COLO829 (cell line): ENCODE data around the gene CCL8.
A peak's percentile ranks its signal among the peaks of the same experiment; 100 is the strongest.
"Not testable (repeated sequence)": the region's sequence is repeated elsewhere in the genome, so short reads cannot be mapped to it uniquely, and the experiment has no call there.

Source experiments
- DNase-seq: peaks from one replicate; pipeline ENCODE4 v3.0.0; 2012; ENCODE audit warnings: low spot score

CCL8 gene

DNA sequence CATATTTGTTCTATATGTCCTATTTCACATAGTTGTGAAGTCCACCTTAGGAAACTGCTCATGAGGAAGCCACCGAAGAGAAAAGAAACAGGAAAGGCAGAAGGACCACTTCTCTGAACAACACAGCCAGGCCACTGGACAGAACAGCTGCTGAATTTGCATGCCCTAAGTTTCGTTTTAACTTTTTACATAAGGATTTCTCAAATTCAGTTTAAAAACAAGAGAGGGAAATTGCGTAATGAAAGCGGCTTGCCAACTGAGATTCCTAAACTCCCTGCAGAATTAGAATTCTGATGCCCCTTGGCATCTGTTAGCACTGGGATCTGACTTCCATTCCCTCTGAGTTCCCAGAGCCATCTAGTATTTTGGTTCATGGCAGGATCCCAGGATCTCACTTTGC lies 5.0 kb upstream of the CCL8 start:
- no peak for DNase-seq

GRCh38 chr17:34318474-34318873 lies 761 bp upstream of the CCL8 start:
- DNase-seq: no peak

GRCh38 chr17:34321964-34322363 lies 2.7 kb downstream of the CCL8 start:
- no peak for DNase-seq

DNA sequence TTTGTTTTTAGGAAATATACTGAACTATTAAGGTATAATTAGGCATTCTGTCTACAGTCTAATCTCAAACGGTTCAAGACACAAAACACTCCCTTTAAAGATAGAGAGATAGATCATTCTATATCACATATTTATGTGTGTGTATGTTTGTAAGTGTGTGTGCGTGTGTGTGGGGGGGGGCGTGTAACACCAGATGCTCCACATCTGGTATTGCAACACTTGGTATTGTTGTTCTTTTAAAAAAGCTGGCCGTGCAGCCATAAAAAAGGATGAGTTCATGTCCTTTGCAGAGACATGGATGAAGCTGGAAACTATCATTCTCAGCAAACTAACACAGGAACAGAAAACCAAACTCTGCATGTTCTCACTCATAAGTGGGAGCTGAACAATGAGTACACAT lies 8.3 kb downstream of the CCL8 start:
- DNase-seq: not testable (repeated sequence)

DNA sequence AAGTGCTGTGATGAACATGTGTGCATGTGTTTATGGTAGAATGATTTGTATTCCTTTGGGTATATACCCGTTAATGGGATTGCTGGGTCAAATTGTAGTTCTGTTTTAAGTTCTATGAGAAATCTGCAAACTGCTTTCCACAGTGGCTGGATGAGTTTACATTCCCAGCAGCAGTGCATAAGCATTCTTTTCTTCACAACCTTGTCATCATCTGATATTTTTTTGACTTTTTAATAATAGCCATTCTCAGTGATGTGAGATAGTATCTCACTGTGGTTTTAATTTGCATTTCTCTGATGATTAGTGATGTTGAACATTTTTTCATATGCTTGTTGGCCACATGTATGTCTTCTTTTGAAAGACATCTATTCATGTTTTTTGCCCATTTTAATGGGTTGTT lies 18.5 kb downstream of the CCL8 start:
- no peak for DNase-seq

DNA sequence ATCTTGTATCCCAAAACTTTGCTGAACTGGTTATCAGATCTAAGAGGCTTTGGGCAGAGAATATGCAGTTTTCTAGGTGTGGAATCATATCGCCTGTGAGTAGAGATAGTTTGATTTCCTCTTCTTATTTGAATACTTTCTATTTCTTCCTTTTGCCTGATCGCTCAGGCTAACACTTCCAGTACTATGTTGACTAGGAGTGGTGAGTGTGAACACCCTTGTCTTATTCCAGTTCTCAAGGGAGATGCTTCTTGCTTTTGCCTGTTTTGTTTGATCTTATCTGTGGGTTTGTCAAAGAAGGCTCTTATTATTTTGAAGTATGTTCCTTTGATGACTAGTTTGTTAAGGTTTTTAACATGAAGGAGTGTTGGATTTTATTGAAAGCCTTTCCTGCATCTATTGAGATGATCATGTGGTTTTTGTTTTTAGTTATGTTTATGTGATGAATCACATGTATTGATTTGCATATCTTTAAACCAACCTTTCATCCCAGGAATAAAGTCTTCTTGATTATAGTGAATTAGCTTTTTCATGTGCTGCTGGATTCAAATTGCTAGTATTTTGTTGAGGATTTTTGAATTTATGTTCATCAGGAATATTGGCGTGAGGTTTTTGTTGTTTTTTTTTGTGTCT lies 20.0 kb downstream of the CCL8 start:
- DNase-seq: no peak

DNA sequence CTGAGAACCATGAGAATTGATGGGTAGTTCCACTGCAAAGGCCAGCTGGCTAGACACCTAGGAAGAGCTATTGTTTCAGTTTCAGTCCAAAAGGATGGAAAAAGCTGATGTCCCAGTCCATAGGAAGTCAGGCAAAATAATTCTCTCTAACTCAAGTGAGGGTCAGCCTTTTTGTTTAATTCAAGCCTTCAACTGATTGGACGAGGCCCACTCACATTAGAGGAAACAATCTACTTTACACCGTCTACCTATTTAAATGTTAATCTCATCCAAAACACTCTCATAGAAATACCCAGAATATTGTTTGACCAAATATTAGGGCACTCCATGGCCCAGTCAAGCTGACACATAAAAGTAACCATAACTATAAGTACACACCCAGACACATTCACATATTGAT lies 22.7 kb downstream of the CCL8 start:
- DNase-seq: no peak

DNA sequence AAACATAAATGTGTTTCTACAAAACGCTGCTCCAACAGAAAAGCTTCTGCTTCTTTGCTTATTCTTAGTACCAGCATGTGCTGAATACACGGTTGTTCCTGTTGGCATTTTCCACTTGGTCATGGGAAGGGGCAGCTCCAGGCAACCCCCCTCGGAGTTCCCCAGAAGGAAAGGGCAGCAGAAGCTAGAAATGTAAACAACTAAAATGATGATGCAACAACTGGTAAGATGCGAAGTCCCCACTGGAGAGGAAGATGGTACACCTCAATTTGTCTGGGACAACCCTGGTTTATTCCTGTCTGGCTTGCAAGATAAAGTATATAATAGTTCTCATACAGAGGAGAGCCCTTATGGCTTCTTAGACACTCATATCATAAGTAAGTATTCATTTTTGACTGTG lies 27.8 kb downstream of the CCL8 start:
- DNase-seq: no peak

- no peak for DNase-seq
Observed at GRCh38 chr17:34349751-34350150, 30.5 kb downstream of the CCL8 start.

DNA sequence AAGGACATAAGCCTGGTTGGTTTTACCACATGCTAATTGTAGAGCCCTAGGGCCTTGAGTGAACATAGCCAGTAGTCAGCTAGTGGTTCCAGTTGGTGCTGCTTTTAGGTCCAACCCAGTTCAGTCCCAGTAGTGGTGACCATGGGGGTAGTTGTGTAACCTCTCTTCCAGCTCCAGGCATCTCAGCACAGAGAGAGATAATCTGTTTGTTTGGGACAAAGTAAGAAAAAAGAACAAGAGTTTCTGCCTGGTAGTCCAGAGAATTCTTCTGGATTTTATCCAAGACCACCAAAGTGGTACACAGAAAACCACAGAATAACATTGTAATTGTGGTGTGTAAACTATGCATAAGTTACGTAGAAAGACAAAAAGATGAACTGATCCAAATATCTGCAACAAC lies 31.9 kb downstream of the CCL8 start:
- no peak for DNase-seq

GRCh38 chr17:34352191-34352590 lies 33.0 kb downstream of the CCL8 start:
- DNase-seq: no peak

GRCh38 chr17:34354637-34355036 lies 35.4 kb downstream of the CCL8 start:
- no peak for DNase-seq

DNA sequence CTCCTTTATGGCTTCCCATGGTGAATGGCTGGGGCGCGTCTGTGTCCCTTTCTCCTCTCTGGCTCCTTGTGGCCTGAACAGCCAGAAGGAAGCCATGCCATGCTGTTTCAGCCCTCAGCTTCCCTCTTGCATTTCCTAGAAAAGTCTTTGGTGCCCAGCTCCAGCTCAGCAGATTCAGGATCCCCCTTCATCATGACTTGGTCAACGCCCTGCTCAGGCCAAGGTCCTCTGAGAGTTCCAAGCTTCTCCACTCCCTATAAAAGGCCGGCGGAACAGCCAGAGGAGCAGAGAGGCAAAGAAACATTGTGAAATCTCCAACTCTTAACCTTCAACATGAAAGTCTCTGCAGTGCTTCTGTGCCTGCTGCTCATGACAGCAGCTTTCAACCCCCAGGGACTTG lies 37.0 kb downstream of the CCL8 start, which contains the start of gene CCL13:
CCL13 (plus strand) TSS at position 287 of the 400 bp plus-strand sequence; CDS start at position 334, 47 bp downstream.
- DNase-seq: no peak

GRCh38 chr17:34357398-34357797 lies 38.2 kb downstream of the CCL8 start:
- DNase-seq: no peak

DNA sequence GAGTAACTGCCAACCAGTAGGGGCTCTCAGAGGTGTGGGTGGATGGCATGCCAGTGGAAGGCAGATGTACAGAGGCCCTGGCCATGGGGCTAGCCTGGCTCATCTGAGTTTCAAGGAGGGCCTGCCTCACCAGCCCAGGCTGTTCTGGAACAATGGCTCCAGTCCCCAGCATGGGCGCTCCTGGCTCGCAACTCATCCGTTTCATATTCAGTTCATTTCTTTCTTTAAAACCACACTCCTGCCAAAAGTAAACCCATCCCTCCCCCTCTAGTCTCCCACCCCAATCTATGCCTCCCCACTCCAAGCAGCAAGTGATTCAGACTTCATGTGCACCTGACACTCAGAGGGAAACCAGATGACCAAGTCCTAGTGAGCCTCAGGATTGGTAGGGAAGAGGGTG lies 39.4 kb downstream of the CCL8 start:
- DNase-seq: no peak

DNA sequence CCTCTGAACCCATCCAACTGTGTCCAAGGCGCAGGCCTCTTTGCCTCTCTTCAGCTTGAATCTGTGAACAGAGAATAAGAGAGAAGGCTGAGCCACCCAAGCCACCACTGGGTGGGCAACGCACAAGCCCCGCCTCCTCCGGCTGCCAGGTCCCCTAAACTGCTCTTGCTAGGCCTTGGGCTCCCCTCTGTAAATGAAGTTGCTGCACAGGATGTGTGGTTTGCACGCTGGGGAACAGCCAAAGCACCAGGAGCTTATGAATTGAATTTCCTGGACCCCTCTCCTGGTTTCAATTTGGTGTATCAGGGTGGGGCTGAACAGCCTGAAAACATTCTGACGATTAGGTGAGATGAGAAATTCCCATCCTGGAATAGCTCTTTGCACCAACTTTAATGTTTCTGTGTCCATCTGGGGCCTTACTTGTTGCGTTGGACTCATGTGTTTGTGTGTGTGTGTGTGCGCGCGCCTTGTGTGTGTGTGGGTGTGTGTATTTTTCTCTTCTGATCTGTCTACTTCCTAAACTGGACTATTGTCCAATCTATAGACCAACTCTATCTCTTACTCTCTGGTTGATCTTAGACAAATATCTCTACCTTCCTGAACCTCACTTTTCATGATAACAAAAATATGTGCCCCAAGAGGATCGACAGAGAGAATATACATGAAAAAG lies 41.5 kb downstream of the CCL8 start:
- no peak for DNase-seq

GRCh38 chr17:34361478-34362061 lies 42.3 kb downstream of the CCL8 start:
- DNase-seq: peak; percentile 91

- DNase-seq: no peak
Observed at GRCh38 chr17:34363183-34363661, 44.0 kb downstream of the CCL8 start, which contains the start of gene CCL1. CCL1 (minus strand) TSS chr17:34363233; CDS start chr17:34363161, 72 bp downstream.

DNA sequence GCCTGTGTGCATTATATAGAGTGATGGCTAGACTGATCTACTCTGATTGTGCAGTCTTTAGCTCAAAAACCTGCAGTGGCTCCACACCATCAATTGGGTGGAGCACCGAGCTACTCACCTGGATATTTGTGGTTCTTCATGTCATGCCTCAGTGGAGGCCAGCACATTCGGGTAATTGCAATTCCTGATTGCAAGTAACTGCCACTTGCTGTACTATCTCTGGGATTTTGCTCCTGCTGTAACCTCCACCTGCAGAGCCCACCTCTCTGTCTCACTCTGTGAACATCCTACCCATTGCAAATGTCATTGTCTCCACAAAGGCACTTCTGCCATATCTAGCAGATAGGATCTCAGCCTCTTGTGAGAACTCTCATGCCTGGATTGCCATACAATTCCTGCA lies 45.5 kb downstream of the CCL8 start:
- no peak for DNase-seq

- DNase-seq: no peak
Observed at GRCh38 chr17:34365340-34365739, 46.1 kb downstream of the CCL8 start.

- no peak for DNase-seq
Observed at GRCh38 chr17:34366010-34366409, 46.8 kb downstream of the CCL8 start.

GRCh38 chr17:34366529-34367107 lies 47.4 kb downstream of the CCL8 start:
- DNase-seq: no peak
